GM20431 (cell line): ENCODE measurements around the gene DENND1A.

Experiments used
- in situ Hi-C: fragments of 300-500 bp; cut with MseI, MboI; formaldehyde crosslinking; loops from one replicate; pipeline ENCODE4 v1.15.0; 2020; ENCODE audit warnings: low sequenced_read_pairs; ENCODE audit not compliant: unreplicated experiment

Gene DENND1A

DNA sequence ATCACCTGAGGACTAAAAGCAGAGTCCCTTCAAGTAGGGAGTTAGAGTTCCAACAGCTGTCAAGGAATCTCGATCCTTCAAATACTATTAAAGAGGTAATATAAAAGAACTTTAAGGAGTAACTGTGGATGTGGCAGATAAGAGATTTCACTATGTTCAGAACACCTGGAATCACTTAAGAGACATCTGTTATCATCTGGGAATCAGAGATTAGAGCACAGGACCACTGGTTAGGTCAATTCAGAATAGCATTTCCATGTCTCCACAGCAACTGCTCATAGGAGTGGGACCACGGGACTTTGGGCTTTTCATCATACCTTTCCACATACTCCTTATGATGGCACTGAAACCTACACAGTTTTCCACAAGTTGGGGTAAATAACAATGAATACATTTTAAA lies 216.6 kb downstream of the DENND1A start:
- in situ Hi-C loops: no loop called here

DNA sequence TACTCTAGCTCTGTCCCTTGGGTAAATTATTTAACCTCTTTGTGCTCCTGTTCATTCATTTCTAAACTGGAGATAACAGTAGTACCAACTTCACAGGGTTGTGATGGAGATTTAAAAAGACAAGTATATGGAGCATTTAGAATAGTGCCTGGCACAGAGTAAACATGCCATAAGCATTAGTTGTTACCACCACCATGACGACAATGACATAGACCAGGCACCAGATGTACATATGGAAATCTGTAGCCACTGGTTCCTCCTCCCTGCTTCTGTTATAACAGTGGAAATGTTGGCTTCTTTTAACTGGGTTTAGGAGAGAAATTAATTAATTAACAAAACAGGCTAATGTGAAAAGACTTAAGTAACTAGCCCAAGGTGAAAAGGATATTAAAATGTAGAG lies 217.5 kb downstream of the DENND1A start:
- in situ Hi-C loops: no loop called here

DNA sequence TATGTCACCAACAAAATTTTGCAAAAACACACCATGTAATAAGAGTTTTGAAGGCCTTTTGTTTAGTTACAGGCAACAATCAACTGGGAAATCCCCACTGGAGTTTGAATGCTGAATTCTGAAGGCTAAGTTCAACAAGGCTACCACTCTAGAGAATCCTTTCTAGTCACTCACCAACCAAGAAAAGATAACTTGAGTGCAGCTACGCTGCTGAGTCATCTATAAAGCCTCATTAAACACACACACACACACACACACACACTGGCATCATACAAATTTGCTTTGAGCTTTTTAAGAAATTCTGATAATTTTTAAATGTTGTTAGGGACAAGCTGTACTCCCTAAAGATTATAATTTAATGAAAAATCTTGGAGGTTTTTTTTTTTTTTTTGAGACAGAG lies 219.6 kb downstream of the DENND1A start:
- in situ Hi-C loops: no loop called here

DNA sequence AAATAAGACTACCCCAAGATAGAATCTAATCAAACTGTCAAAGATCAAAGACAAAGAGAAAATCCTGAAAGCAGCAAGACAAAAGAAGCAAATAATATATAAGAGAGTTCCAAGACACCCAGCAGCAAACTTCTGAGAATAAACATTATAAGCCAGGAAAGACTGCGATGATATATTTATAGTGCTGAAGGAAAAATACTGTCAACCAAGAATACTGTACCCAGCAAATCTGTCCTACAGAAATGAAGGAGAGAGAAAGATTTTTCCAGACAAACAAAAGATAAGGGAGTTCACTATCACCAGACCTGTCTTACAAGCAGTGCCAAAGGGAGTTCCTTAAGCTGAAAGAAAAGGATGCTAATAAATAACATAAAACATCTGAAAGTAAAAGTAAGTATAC lies 227.4 kb downstream of the DENND1A start:
- in situ Hi-C loops: no loop called here

DNA sequence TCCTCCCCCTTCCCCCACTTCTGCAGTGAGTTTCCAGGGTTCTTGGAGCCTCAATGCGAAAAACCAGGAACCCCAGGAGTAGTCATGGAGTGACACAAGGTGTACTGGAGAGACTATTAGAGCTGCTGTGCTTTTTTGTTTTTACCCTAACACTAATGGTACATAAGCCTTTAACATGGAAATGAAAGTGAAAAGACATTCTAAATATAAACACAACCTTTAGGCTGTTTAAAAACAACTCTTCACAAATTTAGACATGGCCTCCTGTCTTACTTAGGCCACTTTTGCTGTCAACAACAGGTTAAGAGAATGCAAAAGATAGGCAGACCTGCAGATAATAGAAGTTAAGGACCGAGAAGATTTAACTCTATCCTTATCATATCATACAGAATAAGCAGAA lies 232.2 kb downstream of the DENND1A start:
- in situ Hi-C loops: no loop called here

DNA sequence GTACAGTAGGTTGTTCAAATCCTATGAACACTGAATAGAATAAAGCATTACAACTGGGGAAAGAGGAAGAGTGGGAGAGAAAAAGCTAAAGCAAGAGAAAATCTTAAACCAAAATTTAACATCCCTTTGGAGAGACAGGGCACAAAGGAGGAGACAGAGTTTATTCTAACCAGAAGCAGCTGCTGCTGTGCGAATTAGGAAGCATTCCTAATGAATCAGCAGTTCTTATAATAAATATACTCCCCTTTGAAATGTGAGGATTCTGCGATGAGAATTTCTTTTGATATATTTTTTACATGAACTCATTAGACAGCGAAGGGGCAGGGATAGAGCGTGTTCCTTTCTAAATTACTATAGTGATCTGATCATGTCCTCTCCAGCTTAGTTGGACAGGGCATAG lies 233.4 kb downstream of the DENND1A start:
- in situ Hi-C loops: no loop called here

DNA sequence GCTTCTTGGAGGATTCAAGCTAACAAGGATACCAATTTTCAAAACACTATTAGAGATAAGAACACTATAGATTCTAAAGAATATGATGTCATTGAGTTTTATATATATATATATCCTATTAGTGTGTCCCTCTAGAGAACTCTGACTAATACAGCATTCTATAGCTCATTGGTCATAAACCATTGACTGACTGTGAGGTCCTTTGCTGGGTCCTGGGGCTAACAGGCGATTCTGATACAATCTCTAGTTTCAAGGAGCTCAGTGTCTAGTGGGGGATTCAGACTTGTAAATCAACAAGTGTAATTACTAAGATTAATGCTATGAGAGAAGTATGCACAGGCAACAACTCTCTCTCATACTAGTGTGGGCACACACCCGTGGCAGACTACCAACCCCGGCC lies 234.5 kb downstream of the DENND1A start:
- in situ Hi-C loops: no loop called here

DNA sequence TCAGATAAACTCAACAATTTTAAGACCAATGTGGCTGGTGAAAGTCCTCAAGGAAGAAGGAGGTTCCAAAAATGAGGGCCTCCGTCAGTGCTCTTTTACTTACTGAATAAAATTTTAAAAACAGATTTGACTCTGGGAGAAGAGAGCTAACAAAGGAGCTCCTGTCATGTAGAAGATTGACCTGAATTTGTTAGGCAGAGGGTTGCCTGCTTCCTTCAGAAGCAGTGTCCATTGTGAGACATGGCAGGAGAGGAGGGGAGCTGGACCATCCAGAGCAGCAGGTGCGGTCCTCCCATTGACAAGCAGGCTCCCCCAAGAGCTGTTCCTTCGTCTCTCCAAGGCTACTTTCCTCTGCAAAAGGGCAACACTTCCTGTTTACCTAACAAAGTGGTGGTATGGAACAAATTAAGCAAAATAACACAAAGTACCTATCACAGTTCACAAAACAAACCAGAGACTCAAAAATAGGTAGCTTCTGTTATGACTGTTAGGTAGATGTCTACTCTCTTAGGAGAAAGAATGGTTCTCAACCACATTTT lies 238.1 kb downstream of the DENND1A start:
- in situ Hi-C loops: no loop called here

DNA sequence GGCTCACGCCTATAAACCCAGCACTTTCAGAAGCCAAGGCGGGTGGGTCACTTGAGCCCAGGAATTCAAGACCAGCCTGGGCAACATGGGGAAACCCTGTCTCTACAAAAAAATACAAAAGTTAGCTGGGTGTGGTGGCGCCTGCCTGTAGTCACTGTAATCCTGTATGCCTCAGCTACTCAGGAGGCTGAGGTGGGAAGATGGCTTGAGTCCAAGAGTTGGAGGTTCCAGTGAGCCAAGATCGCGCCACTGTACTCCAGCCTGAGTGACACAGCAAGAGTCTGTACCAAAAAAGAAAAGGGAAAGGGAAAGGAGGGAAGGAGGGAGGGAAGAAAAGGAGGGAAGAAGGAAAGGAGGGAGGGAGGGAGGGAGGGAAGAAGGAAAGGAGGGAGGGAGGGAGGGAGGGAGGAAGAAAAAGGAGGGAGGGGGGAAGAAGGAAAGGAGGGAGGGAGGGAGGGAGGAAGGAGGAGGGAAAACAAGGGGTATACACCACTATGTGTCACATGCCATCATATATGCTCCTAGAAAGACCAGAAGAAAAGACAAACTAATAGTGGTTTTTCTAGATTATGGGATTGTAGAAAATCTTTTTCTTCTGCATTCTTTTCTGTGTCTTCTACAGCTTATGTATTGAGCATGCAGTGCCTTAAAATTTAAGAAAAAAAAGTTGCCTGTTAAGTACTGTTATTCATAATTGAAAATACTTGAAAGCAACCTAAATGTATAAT lies 240.1 kb downstream of the DENND1A start:
- in situ Hi-C loops: no loop called here

DNA sequence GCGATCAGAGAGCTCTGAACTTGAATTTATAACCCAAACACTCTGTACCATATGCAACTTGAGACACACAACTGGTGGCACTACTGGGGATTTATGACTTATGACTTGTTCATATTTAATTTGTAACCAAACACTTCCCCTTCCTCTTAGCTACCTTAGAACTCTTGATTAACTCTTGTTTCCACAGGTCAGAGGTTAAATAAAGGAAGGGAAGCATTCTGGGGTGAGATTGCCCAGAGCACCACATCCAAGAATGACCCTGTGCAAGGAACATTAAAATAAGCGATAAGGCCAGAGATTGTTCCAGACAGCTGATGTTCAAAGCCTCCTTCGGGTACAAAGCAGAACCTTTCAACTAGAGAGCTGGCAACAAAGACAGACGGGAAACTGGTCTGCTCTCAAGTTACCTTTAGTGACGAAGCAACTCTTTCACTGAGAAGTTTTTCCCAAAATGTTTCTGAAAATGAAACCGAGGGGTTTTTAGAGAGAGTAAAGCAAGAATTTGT lies 242.6 kb downstream of the DENND1A start:
- in situ Hi-C loops: no loop called here

DNA sequence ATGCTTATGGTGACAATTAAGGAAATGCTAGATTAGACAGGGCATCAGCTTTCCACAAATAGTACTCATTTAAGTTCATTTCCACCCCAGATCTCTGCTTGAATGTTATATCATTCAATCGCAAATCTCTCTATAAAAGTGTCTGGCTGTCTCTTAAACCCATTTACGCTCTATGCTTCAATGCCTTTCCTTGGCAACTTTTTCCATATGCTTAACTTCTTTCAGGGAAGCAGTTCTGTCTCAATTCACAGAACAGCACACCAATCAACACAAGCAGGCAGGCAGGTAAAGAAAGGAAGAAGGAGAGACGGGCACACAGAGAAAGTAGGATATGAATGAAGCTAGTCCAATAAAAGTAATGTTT lies 243.1 kb downstream of the DENND1A start:
- in situ Hi-C loops: no loop called here

DNA sequence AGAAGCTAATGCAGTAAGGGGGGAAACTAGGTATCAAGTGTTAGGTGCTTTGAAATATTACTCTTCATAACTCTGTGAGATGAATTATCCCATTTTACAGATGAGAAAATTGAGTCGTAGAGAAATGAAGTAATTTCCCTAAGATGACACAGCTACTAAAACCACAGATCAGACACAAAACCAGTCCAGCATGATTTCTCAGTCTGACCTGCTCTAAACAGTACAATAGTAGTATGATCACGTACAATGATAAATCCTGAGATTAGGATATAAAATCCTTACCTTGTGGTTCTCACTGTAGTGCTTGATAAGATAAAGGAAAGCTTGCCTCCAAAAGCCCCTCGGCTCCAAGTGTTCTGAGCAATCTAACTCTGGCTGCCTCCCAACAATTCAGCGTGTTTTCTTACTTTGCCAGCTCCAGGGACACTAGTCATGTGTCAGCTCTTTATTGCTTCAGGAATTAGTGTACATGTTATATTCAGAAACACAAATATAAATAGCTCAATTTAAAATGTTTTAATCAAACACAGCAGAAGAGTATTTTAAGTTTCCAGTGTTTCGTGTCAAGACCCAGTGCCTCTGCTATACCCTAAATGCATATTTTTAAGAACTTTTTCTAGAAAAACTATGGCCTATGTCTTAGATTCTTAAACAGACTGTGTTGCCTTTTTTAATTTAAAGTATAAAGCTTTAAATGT lies 243.6 kb downstream of the DENND1A start:
- in situ Hi-C loops: no loop called here

DNA sequence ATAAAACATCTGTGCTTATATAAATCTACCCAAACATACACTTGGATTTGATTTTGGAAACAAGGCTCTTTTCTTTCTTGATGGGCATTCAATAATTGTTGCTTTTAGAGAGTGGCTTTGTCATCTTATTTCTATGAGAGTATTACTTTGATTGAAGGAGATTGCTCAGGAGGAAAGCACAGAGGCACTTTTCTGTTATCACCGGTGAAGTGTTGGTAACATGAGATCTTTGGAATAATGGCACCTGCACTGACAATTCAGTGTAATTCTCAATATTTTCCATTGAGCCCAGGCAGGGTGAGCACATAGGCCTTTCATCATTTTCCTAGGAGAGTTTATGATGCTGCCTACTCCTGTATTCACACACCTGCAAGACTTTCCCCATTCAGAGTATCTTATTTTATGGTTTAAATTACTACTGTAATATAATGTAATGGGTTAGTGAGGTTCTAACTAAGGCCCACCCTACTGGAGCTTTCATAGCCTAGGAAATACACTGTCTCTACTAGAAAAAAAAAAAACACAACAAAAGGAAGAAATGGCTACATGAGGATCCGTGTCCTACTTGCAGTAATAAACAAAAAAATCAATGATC lies 244.3 kb downstream of the DENND1A start:
- in situ Hi-C loops: no loop called here

DNA sequence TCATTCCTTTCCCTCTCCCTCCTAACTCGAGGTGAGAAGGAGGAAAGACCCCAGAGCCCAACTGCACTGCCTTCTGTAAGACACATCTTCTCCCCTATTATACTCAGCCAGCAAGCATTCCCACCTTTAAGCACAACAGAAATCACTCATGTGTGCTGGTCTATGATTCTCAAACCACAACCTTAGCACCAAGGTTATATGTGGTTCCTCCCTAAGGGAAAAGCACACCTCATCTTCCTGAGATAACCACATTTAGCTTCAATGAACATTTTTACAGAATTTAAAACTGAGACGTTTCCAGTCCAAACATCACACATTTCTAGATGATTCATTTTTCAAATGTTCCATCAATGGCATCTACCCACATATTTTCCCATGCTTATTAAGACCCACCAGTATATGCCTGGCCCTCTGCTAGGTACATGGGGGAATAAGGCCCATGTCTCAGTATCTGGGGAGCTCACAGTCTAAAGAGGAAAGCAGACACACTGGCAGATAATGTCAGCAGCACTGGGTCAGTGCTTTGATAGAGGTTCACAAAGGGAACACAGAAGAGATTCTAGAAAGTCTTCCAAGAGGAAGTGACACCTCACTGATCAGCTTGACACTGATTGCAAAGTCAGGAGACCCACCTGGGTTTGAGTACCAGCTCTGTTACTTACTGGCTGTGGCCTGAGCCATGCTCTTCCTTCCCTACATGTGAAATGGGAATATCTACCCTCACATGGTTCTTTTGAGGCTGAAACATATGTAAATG lies 245.4 kb downstream of the DENND1A start:
- in situ Hi-C loops: no loop called here

DNA sequence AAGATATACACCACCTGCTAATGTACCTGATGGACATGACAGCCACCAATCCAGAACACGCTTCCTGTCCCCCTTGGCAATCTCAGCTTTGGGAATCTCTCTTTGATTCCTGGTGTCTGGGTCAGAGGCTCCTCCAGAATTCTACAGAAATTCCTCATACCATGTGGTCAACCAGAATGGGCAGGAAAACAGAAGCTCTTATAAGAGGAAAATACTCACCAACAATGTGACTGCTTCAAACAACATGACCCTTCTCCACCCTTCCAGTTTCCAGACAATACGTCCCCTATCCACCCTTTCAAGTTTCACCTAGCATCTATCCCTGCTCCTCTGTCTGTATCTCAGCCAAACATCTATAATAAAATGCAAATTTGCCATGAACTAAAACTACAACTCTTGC lies 247.2 kb downstream of the DENND1A start:
- in situ Hi-C loops: no loop called here

DNA sequence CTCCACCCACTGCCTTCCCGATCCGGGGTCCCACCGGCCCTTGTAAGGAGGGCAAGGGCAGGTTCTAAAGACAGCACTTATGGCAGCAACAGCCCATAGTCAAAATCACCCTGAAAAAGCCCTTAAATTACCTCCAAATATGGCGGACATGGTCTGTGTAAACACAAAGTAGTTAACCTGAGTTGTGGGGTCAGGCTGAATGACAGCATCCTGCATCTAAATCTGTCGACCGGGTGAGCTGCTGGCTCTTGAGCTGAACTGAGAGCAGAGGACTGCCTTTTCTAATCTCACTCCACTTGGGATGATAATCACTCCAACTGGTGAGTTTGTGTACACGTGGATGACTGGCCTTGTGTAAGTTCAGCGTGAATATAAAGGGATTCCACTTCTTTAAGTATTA lies 249.6 kb downstream of the DENND1A start:
- in situ Hi-C loops: no loop called here

DNA sequence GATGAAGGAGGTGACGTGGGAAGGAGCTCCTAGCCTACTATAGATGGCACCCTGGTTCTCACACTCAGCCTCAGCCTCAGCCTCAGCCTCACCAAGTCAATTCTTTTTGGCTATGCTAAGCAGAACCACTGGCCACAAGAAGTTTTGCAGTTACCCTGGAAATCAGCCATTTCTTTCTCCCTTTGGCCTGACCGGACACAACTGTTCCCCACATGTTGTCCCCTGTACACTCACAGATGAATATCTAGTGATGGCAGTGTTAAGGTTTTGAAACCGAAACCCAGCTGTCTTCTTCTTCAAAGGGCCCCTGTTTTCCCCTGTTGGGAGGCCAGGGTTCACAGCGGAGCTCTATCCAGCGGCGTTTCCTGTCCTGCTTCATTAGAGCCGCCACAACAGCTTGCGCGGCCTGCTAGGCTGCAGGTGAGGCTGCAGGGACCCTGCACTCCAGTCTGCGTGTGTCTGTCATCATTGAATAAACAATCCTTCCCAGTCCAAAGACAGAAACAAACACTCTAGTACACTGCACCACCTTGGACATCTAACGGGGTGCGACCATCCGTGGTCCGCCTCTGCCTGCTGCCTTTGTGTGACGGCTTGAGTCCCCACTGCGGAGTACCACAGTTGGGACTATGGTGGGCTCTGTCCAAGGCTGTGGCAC lies 250.5 kb downstream of the DENND1A start:
- in situ Hi-C loops: no loop called here

DNA sequence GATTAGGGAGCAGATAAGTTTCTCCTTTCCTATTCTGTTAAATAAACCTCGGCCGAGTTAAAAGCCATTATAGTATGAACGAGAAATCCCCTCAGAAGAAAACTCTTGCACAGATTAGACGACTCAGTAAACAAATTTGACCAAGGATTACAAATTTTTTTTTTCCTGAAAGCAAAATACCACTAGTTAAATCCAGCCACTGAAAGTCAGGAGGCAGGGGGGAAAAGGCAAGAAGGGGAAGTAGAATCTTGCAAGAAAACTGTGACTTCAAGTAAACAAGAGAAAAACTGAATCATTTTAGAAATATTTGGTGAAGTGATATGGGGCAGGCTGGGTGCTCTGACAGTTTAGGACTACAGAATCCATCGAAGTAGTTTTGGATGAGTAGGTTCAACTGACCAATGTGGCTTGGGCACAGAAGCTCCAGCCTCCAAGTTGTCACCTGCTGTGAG lies 251.0 kb downstream of the DENND1A start:
- in situ Hi-C loops: no loop called here

DNA sequence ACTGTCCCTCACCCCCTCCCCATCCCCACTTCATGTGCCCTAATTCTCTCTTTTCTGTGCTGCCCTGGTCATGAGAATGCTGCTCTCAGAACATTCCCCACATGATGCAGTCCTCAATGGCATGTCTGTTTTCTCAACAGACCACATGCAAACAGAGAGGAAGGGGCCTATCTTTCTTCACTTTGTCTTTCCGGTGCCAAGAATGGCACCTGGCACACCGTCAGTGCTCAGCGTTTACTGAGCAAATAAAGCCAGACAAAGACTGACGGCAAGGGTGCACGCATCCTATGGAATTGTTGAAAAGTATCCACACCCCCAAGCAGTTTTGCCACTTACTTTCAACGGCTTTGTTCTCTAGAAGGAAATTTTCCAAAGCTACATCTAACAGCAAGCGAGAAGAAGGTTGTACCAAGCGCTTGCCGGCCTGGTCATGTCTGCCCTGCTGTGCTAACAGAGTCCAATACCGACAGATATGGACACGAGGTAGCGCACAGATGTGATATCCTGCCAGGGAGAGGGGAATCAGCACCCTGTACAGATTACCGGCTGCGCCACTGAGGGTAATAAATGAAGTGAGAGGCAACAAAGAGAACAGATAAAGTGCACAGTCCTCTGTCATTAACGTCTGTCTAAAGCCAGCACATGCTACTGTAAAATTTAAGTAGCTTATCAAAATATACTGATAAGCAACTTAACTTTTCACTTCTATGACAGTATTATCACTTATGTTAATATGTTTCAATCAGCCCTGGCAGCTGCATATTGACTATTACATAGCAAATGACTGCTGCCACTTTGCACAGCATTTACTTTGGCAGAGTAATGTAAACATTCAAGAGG lies 251.7 kb downstream of the DENND1A start:
- in situ Hi-C loops: no loop called here
